Epithelial cell of proximal tubule (primary cell): ENCODE measurements around the gene TNNI2. TPM values are rescaled to one million over a fixed set of nuclear protein-coding genes. Genes with fewer than 3 reads are reported as not detected.

ENCODE experiments used
- DNase-seq: peaks from one replicate; pipeline ENCODE4 v3.0.0-alpha.2; 2011; ENCODE audit warnings: low read depth
- H3K4me3 ChIP-seq: 2 replicates; pipeline ENCODE4 v1.5.1; 2011; ENCODE audit warnings: low read depth, mild to moderate bottlenecking, low read length
- CTCF ChIP-seq: conservative IDR thresholded peaks from 2 replicates; pipeline ENCODE4 v1.5.1; 2012; ENCODE audit warnings: low read depth, mild to moderate bottlenecking, low read length
- total RNA-seq: library from RNA; depleted of rRNA; stranded (reverse); fragments of >200 nt; gene quantifications from 2 replicates; pipeline ENCODE4 v1.2.3, GENCODE V29; 2015

TNNI2 gene
- total RNA-seq, 1 donor from 2014 or later: not detected

- DNase-seq: no peak
- no peak within 1 kb of the TSS for H3K4me3 ChIP-seq
- no peak for TF ChIP-seq CTCF
Measured at GRCh38 chr11:1834779-1835670, 3.8 kb upstream of the TNNI2 start, which contains the start of gene SYT8. SYT8 (plus strand) TSS chr11:1834990; CDS start chr11:1835106, 116 bp downstream.

GRCh38 chr11:1835671-1836010, 3.1 kb upstream of the TNNI2 start:
- no peak for TF ChIP-seq CTCF
- no peak for DNase-seq
- H3K4me3 ChIP-seq: no peak overlapping the region

- no peak for DNase-seq
- no peak overlapping the region for H3K4me3 ChIP-seq
- no peak for TF ChIP-seq CTCF
Measured at GRCh38 chr11:1836011-1836945, 2.5 kb upstream of the TNNI2 start.

GRCh38 chr11:1837171-1838076, 1.4 kb upstream of the TNNI2 start:
- no peak overlapping the region for H3K4me3 ChIP-seq
- peak; percentile 81 for TF ChIP-seq CTCF
- no peak for DNase-seq

GRCh38 chr11:1838077-1838425, 730 bp upstream of the TNNI2 start:
- DNase-seq: no peak
- H3K4me3 ChIP-seq: no peak overlapping the region
- no peak for TF ChIP-seq CTCF

GRCh38 chr11:1839204-1839923, 583 bp downstream of the TNNI2 start:
- no peak for DNase-seq
- no peak for TF ChIP-seq CTCF
- no peak overlapping the region for H3K4me3 ChIP-seq
